SU-DHL-6 (cell line): ENCODE results near the gene EPHB1.

Experiments
- H2AFZ ChIP-seq: fragments of 200-600 bp; sonication (generic); 2 replicates; pipeline ENCODE4 v1.6.1; 2014; ENCODE audit warnings: low read depth, mild to moderate bottlenecking, moderate library complexity, mixed read lengths, antibody characterized with exemption, low read length; ENCODE audit not compliant: severe bottlenecking
- H3F3A ChIP-seq: fragments of 200-600 bp; shearing (Covaris generic); 2 replicates; pipeline ENCODE4 v1.6.0; 2016; ENCODE audit warnings: antibody characterized with exemption, mild to moderate bottlenecking; ENCODE audit not compliant: insufficient read depth
- H3K27ac ChIP-seq: fragments of 200-600 bp; sonication (generic); 2 replicates; pipeline ENCODE4 v1.5.1; 2016; ENCODE audit warnings: low read depth, mild to moderate bottlenecking, low read length, moderate library complexity, mixed read lengths
- H3K27me3 ChIP-seq: fragments of 200-600 bp; sonication (generic), shearing (Covaris generic); 2 replicates; pipeline ENCODE4 v1.6.0; 2014; ENCODE audit warnings: mild to moderate bottlenecking, low read length
- H3K36me3 ChIP-seq: fragments of 200-600 bp; sonication (generic); 2 replicates; pipeline ENCODE4 v1.6.1; 2014; ENCODE audit warnings: mild to moderate bottlenecking, low read length, mixed read lengths
- H3K4me2 ChIP-seq: fragments of 300-600, 200-600 bp; shearing (Covaris generic), sonication (generic); 2 replicates; pipeline ENCODE4 v1.6.0; 2014; ENCODE audit warnings: low read length, low read depth, mild to moderate bottlenecking; ENCODE audit not compliant: poor library complexity, severe bottlenecking
- H3K4me3 ChIP-seq: fragments of 200-600 bp; sonication (generic); 2 replicates; pipeline ENCODE4 v1.5.1; 2014; ENCODE audit warnings: antibody characterized with exemption, low read length, mild to moderate bottlenecking, mixed read lengths; ENCODE audit not compliant: insufficient read depth, poor library complexity, severe bottlenecking
- H3K79me2 ChIP-seq: fragments of 200-600 bp; sonication (generic); 2 replicates; pipeline ENCODE4 v1.6.1; 2014; ENCODE audit warnings: mild to moderate bottlenecking, low read length, moderate library complexity; ENCODE audit not compliant: insufficient read depth
- H3K9ac ChIP-seq: fragments of 200-600 bp; sonication (generic); 2 replicates; pipeline ENCODE4 v1.7.0; 2014; ENCODE audit warnings: mild to moderate bottlenecking, low read length
- H3K9me2 ChIP-seq: fragments of 200-600 bp; sonication (generic); replicated peaks from 2 replicates; pipeline ENCODE4 v1.6.1; 2014; ENCODE audit warnings: low read length; ENCODE audit not compliant: insufficient read depth
- H3K9me3 ChIP-seq: fragments of 200-600 bp; sonication (generic); 2 replicates; pipeline ENCODE4 v1.6.1; 2014; ENCODE audit warnings: low read length, mixed read lengths; ENCODE audit not compliant: insufficient read depth
- H4K20me1 ChIP-seq: fragments of 200-600 bp; sonication (generic); 2 replicates; pipeline ENCODE4 v1.6.1; 2014; ENCODE audit warnings: low read depth, mild to moderate bottlenecking, antibody characterized with exemption, low read length, moderate library complexity, mixed read lengths
- CTCF ChIP-seq: fragments of 200-600 bp; sonication (generic); IDR thresholded peaks from one replicate; pipeline ENCODE4 v1.5.1; 2017; ENCODE audit warnings: antibody characterized with exemption, mild to moderate bottlenecking, low read length, moderate library complexity; ENCODE audit not compliant: insufficient read depth, poor library complexity, severe bottlenecking
- EZH2phosphoT487 ChIP-seq: fragments of 200-600 bp; sonication (generic), shearing (Covaris generic); conservative IDR thresholded peaks from 2 replicates; pipeline ENCODE4 v1.6.1; 2018; ENCODE audit warnings: mild to moderate bottlenecking, antibody characterized with exemption, low read length, moderate library complexity, mixed read lengths

Gene EPHB1

GRCh38 chr3:134823679-134824078, 28.6 kb downstream of the EPHB1 start:
- Histone ChIP-seq H3K27me3 (no peaks in the 10 kb centered on the region), H3K9me3 (no peaks in the 10 kb centered on the region), H2AFZ (no peak overlapping the region), H3K4me3 (no peak overlapping the region), H3K9me2 (no peaks in the 10 kb centered on the region), H3K79me2 (no peaks in the 10 kb centered on the region), H4K20me1 (no peaks in the 10 kb centered on the region), H3K36me3 (no peaks in the 10 kb centered on the region), H3K9ac (no peak overlapping the region), H3K4me2 (no peak overlapping the region), H3K27ac (no peak overlapping the region), H3F3A (no peaks in the 10 kb centered on the region)
- TF ChIP-seq EZH2phosphoT487, result no peak
- no peak for TF ChIP-seq CTCF

GRCh38 chr3:134824791-134825190, 29.7 kb downstream of the EPHB1 start:
- no peak for TF ChIP-seq CTCF
- TF ChIP-seq EZH2phosphoT487, result no peak
- H3K4me2 ChIP-seq, result no peak overlapping the region
- no peaks in the 10 kb centered on the region for H3F3A ChIP-seq
- H3K9ac ChIP-seq, result no peak overlapping the region
- H3K36me3 ChIP-seq, result no peaks in the 10 kb centered on the region
- no peaks in the 10 kb centered on the region for H3K79me2 ChIP-seq
- H3K9me2 ChIP-seq, result no peaks in the 10 kb centered on the region
- no peaks in the 10 kb centered on the region for H4K20me1 ChIP-seq
- H3K9me3 ChIP-seq, result no peaks in the 10 kb centered on the region
- H3K27me3 ChIP-seq, result no peaks in the 10 kb centered on the region
- H3K4me3 ChIP-seq, result no peak overlapping the region
- H3K27ac ChIP-seq, result no peak overlapping the region
- H2AFZ ChIP-seq, result no peak overlapping the region

GRCh38 chr3:134827213-134827612, 32.2 kb downstream of the EPHB1 start:
- Histone ChIP-seq H3K79me2 (no peaks in the 10 kb centered on the region), H3K4me2 (no peak overlapping the region), H4K20me1 (no peaks in the 10 kb centered on the region), H3K9me2 (no peaks in the 10 kb centered on the region), H3F3A (no peaks in the 10 kb centered on the region), H3K9me3 (no peaks in the 10 kb centered on the region), H3K4me3 (no peak overlapping the region), H3K27me3 (no peaks in the 10 kb centered on the region), H3K27ac (no peak overlapping the region), H3K9ac (no peak overlapping the region), H2AFZ (no peak overlapping the region), H3K36me3 (no peaks in the 10 kb centered on the region)
- no peak for TF ChIP-seq EZH2phosphoT487

- no peaks in the 10 kb centered on the region for H3K36me3 ChIP-seq
- no peak overlapping the region for H3K4me3 ChIP-seq
- H3K79me2 ChIP-seq, result no peaks in the 10 kb centered on the region
- no peaks in the 10 kb centered on the region for H3K27me3 ChIP-seq
- TF ChIP-seq CTCF (no peak), EZH2phosphoT487 (no peak)
- H2AFZ ChIP-seq, result no peak overlapping the region
- no peak overlapping the region for H3K9ac ChIP-seq
- no peak overlapping the region for H3K27ac ChIP-seq
- H4K20me1 ChIP-seq, result no peaks in the 10 kb centered on the region
- H3K9me3 ChIP-seq, result no peaks in the 10 kb centered on the region
- no peaks in the 10 kb centered on the region for H3F3A ChIP-seq
- H3K4me2 ChIP-seq, result no peak overlapping the region
- no peaks in the 10 kb centered on the region for H3K9me2 ChIP-seq
These were observed 34.7 kb downstream of the EPHB1 start for GRCh38 chr3:134829721-134830120.
